Small intestine (tissue), 16 donors: ENCODE results near the gene LEMD1. TPM values are rescaled to one million over a fixed set of nuclear protein-coding genes. Genes with fewer than 3 reads are reported as not detected.

Experiments
- DNase-seq, 2 donors: peaks; one replicate each; pipeline versions ENCODE4 v3.0.0 to v3.0.0-alpha.2; 2013
- FAIRE-seq: peaks from 2 replicates; lab custom pipeline; 2012; peaks lifted over from hg19 to GRCh38; lab: Jason Lieb, UNC
- H3K27ac ChIP-seq, 3 donors: one replicate each; pipeline ENCODE4 v1.5.1; 2013; ENCODE audit warnings: low read length in 2 of 3, mild to moderate bottlenecking in 2 of 3, control low read depth in 1 of 3, inconsistent platforms in 1 of 3, low read depth in 1 of 3, moderate library complexity in 1 of 3
- H3K27me3 ChIP-seq, 3 donors: one replicate each; pipeline ENCODE4 v1.6.1; 2013; ENCODE audit warnings: low read length in 3 of 3, inconsistent platforms in 1 of 3; ENCODE audit not compliant: control insufficient read depth in 3 of 3, insufficient read depth in 3 of 3
- H3K36me3 ChIP-seq, 3 donors: one replicate each; pipeline ENCODE4 v1.6.1; 2013; ENCODE audit warnings: low read length in 3 of 3, inconsistent platforms in 1 of 3, low read depth in 1 of 3, mild to moderate bottlenecking in 1 of 3, moderate library complexity in 1 of 3; ENCODE audit not compliant: control insufficient read depth in 3 of 3, insufficient read depth in 2 of 3
- H3K4me1 ChIP-seq, 3 donors: one replicate each; pipeline ENCODE4 v1.6.1; 2013; ENCODE audit warnings: low read length in 2 of 3, inconsistent platforms in 1 of 3, low read depth in 1 of 3, mild to moderate bottlenecking in 1 of 3, moderate library complexity in 1 of 3; ENCODE audit not compliant: control insufficient read depth in 3 of 3, insufficient read depth in 2 of 3
- H3K4me3 ChIP-seq, 3 donors: one replicate each; pipeline ENCODE4 v1.5.1; 2013; ENCODE audit warnings: low read length in 3 of 3, control low read depth in 1 of 3, inconsistent platforms in 1 of 3, low read depth in 1 of 3, mild to moderate bottlenecking in 1 of 3, moderate library complexity in 1 of 3
- H3K9me3 ChIP-seq, 2 donors: one replicate each; pipeline ENCODE4 v1.6.1; 2013; ENCODE audit warnings: low read depth in 1 of 2, low read length in 1 of 2; ENCODE audit not compliant: control insufficient read depth in 2 of 2, insufficient read depth in 1 of 2
- WGBS, 3 donors: extraction: QIAGEN DNeasy Blood & Tissue Kit; methylation state at CpG; one replicate each; pipeline ENCODE4 v1.1.7; 2013; 5-methylcytosine and 5-hydroxymethylcytosine counted together
- long read RNA-seq, 10 donors: transcript quantifications; one replicate each; lab custom pipeline, GENCODE V29; 2026
- polyA plus RNA-seq, 4 donors: library from polyadenylated mRNA; stranded (reverse) in 3 of 4; unstranded in 1 of 4; fragments of 200-250 nt in 3 of 4; fragments of 120-200 nt in 1 of 4; gene quantifications; one replicate each; pipeline versions ENCODE4 v1.2.1 to v1.2.3, GENCODE V29; 2013
- donor health status: healthy with polysubstance abuse.
- donor health status: control.
- donor health status: control.
- donor health status: Bipolar disorder and iron deficiency.
- donor health status: healthy.

The LEMD1 gene, protein sequence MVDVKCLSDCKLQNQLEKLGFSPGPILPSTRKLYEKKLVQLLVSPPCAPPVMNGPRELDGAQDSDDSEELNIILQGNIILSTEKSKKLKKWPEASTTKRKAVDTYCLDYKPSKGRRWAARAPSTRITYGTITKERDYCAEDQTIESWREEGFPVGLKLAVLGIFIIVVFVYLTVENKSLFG
- 1 to 10 TPM in 2 of 4 donors, under 1 TPM in 2; 0.34 to 3.8 (median 0.79) TPM for polyA plus RNA-seq
- long read RNA-seq, donor 1, result 0 reads
- long read RNA-seq, donor 2, result 0 reads
- long read RNA-seq, donor 3, result 0 reads
- long read RNA-seq, donor 4, result 0 reads
- long read RNA-seq, donor 5, result 0 reads
- long read RNA-seq, donor 6, result 0 reads
- long read RNA-seq, donor 7, result 0 reads
- long read RNA-seq, donor 8, result 0 reads
- long read RNA-seq, donor 9, result 0 reads
- long read RNA-seq, donor 10, result 0 reads

DNA sequence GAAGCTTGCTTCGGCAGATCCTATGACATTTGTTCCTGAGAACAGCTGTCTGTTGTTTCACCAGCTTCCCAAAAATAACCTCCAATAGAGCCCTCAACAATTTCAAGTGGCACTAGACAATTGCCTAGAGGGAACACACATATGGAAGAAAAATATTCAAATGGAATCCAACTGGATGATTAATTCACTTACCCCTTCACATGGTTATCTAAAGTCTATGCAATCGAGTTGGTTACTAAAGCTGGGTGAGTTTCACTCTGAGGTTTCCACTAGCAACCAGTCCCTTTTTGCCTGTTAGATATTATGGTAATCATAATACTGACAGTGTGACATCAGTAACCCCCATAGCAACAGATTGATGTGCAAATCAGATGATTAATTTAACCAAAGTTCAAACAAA is at the start of gene LEMD1:
Gene LEMD1, minus strand, starts transcription at position 259 of the 400 bp plus-strand sequence. CDS start 1,520 bp downstream, outside the sequence.
- 48 to 61% (median 53%) methylated on average over 2 of the region's 2 CpGs for WGBS, 3 donors
- H3K36me3 ChIP-seq, result no peaks in the 10 kb centered on the region

DNA sequence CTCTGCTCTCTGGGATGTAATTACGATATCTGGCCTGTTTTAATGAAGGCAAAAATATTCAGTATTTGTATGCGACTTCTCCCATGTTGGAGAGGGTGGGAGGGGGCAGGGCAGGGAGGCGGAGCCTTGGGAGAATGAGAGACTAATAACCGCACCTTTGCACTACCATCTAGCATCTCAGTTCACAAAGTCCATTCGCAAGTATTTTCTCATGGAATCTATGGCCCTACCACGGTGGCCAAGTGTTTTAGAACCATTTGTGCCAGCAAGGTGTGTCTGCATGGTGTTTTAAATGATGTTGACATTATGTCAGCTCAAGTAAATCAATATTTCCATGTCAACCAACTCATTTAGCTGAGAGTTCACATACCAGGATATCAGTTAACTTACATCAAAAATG is 48.3 kb upstream of the LEMD1 start:
- DNase-seq (peak; percentile 82 to 97), FAIRE-seq (no peak)
- H3K4me1 ChIP-seq, result peaks cover 0 to 6% (median 0%) of the 10 kb centered on the region in 3 donors
- peak overlapping the region in 1 of 3 donors; percentile 53 for H3K27ac ChIP-seq
- no peak overlapping the region for H3K4me3 ChIP-seq
- no peaks in the 10 kb centered on the region for H3K36me3 ChIP-seq
- H3K27me3 ChIP-seq, result peaks cover 0 to 17% (median 2%) of the 10 kb centered on the region in 3 donors
- WGBS, 3 donors, result 15 to 69% (median 31%) methylated on average over 6 of the region's 6 CpGs
- H3K9me3 ChIP-seq, result peaks cover 0 to 6% of the 10 kb centered on the region in 2 donors

More for the DNA sequence above, at the start of gene LEMD1:
- Histone ChIP-seq H3K27me3 (peaks cover 0 to 20% (median 6%) of the 10 kb centered on the region in 3 donors), H3K4me1 (no peaks in the 10 kb centered on the region), H3K27ac (no peak within 1 kb of the TSS), H3K4me3 (no peak within 1 kb of the TSS), H3K9me3 (no peaks in the 10 kb centered on the region)
- no peak for DNase-seq
- FAIRE-seq, result no peak

- FAIRE-seq (no peak), DNase-seq (no peak)
- H3K36me3 ChIP-seq, result no peaks in the 10 kb centered on the region
- 54 to 71% (median 69%) methylated on average over 7 of the region's 7 CpGs for WGBS, 3 donors
- no peak overlapping the region for H3K4me3 ChIP-seq
- H3K27me3 ChIP-seq, result peaks cover 0 to 16% (median 6%) of the 10 kb centered on the region in 3 donors
- H3K4me1 ChIP-seq, result peaks cover 0 to 6% (median 0%) of the 10 kb centered on the region in 3 donors
- no peaks in the 10 kb centered on the region for H3K9me3 ChIP-seq
- no peak overlapping the region for H3K27ac ChIP-seq
These were observed 44.9 kb upstream of the LEMD1 start for GRCh38 chr1:205466595-205467220.

DNA sequence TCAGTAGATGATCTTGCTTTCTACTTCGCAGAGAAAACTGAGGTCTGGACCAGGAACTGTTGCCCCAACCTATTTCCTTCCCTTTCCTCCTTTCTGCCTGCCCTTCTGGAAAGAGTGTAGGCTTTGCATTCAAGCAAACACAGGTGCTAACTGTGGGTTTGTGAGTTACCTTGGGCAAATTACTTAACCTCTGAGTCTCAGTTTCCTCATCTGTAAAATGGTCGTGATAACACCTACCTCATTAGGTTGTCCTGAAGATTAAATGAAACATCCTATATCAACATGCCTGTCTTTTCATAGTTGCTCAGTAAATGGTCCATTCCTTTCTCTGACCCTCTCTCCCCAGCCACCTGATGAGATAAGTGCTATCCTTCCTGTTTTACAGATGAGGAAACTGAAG is 43.5 kb upstream of the LEMD1 start:
- no peak for DNase-seq
- H3K9me3 ChIP-seq, result no peaks in the 10 kb centered on the region
- FAIRE-seq, result no peak
- WGBS, 3 donors, result 44 to 87% (median 67%) methylated on average over 2 of the region's 2 CpGs
- no peak overlapping the region for H3K27ac ChIP-seq
- H3K27me3 ChIP-seq, result peaks cover 0 to 16% (median 11%) of the 10 kb centered on the region in 3 donors
- peaks cover 0 to 6% (median 0%) of the 10 kb centered on the region in 3 donors for H3K4me1 ChIP-seq
- H3K36me3 ChIP-seq, result no peaks in the 10 kb centered on the region
- H3K4me3 ChIP-seq, result no peak overlapping the region

- DNase-seq (peak; percentile 45 to 71), FAIRE-seq (no peak)
- 48 to 55% (median 48%) methylated on average over 6 of the region's 6 CpGs for WGBS, 3 donors
- Histone ChIP-seq H3K36me3 (no peaks in the 10 kb centered on the region), H3K27me3 (peaks cover 8 to 67% (median 36%) of the 10 kb centered on the region in 3 donors), H3K27ac (no peak overlapping the region), H3K9me3 (no peaks in the 10 kb centered on the region), H3K4me3 (no peak overlapping the region), H3K4me1 (peaks cover 0 to 12% (median 7%) of the 10 kb centered on the region in 3 donors)
These were observed 37.1 kb upstream of the LEMD1 start for GRCh38 chr1:205458777-205459566.

GRCh38 chr1:205456868-205457745 is 35.3 kb upstream of the LEMD1 start:
- no peaks in the 10 kb centered on the region for H3K36me3 ChIP-seq
- no peaks in the 10 kb centered on the region for H3K9me3 ChIP-seq
- no peak overlapping the region for H3K27ac ChIP-seq
- FAIRE-seq (no peak), DNase-seq (peak in 1 of 2 donors; percentile 48)
- H3K4me3 ChIP-seq, result peak overlapping the region in 1 of 3 donors; percentile 42
- WGBS, 3 donors, result 1 to 3% (median 1%) methylated on average over 25 to 72 of the region's 74 CpGs
- H3K27me3 ChIP-seq, result peaks cover 8 to 70% (median 47%) of the 10 kb centered on the region in 3 donors
- H3K4me1 ChIP-seq, result peaks cover 0 to 12% (median 7%) of the 10 kb centered on the region in 3 donors

DNA sequence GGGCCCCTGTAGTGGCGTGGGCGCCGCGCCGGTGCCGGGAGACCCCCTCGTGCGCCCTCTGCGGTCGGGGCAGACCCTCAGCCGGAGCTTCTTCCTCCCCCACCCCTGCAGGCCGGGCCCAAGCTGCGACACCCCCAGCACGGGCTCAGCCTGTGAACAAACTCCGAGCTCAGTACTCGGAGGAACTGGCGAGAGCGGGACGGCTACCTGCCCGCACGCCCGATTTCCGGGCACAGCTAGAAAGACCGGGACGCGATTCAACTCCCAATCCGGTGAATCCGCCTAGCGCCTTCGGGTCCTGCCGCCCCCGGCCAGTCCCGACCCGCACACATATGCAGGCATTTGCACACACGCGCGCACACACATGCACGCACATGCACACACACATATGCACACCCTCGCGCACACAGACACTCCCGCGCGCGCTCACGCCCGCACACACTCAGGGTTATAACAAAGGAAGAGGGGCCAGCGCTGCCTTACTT is 34.6 kb upstream of the LEMD1 start:
- H3K27ac ChIP-seq, result no peak overlapping the region
- no peak for FAIRE-seq
- peak in 1 of 2 donors; percentile 36 for DNase-seq
- H3K4me3 ChIP-seq, result peak overlapping the region in 2 of 3 donors; percentile 10 to 42
- H3K36me3 ChIP-seq, result no peaks in the 10 kb centered on the region
- 1 to 3% (median 1%) methylated on average over 37 to 47 of the region's 47 CpGs for WGBS, 3 donors
- H3K9me3 ChIP-seq, result no peaks in the 10 kb centered on the region
- H3K27me3 ChIP-seq, result peaks cover 8 to 70% (median 46%) of the 10 kb centered on the region in 3 donors
- H3K4me1 ChIP-seq, result peaks cover 0 to 13% (median 7%) of the 10 kb centered on the region in 3 donors
